Measurements from ENCODE around the gene MACROD2.

MACROD2 gene

DNA sequence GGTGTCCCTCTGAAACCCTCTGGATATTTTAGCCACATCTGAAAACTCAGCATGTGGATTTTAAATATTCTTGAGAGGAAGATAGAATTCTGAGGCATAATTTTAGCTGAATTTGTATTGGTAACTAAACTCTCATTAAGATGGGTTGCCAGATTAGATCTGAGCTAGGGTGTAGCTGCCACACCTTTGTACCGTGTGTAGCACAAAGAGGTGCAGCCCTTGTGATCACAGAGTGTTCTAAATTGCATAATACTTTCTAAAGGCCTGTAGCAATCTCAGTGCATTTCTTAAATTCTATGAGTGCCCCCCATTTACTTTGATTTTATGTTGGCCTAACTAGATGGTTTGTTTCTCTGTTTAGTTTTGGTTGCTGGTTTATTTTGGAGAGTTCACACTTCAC is 289.1 kb downstream of the MACROD2 start:
- DNase-seq, result no peak

DNA sequence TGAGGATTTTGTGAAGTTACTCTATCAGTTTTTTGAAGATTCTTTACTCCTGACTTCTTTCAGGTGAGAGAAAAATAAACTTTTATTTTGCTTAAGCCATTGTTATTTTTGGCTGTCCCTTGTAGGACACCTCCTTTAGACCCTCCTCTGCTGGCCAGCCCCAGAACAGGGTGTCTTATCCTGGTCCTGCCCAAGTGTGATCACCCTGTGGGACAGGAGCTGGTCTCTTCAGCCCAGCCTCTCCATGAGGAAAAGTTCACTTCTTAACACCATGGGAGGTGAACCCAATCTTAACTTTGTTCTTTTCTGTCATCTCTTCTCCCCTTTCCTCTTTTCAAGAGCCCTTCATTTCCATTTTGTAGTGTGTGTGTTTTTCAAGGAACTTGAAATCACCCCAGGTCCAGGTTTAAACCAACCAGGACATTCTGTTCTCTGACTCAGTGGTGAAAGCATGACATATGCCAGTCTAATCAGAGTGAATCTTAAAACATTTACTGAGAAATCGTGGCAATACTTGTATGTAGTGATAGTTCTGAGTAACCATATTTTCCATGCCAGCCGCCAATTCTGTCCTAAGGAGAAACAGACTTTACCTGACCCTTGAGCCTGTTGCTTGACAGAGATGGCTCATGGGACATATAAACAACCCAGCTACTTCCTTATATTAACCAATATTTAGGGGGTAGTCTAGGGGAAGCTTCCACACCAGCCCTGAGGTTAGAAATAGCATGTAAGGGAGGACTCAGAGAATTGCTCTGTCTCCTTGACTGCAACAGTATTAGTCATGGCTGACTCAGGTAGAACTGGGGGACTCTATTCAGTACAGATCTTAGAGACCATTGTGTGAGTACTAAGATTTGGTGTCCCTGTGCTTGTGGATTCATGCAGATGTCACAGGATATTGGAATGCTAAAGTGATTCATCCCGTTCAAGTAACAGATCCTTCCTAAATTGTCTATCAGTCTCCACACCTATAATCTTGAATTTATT is 293.3 kb downstream of the MACROD2 start:
- no peak for DNase-seq

DNA sequence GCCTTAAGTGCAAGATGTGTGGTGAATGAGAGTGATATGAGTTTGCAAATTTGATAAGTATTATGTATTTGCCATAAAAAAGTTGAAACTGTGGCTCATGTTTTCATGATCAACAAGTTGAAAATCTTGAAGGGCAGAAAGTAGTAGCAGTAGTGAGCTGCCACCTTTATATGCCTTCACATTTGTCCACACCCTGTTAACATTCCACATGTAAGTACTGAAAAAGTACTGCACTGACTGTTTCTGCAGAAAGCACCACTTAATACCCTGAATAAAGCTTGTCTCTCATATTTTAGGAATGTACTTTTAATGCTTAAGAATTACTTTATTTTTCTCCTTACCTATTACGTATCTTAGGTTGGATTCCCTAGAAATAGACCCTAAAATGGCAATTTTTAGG is 296.2 kb downstream of the MACROD2 start:
- no peak for DNase-seq

DNA sequence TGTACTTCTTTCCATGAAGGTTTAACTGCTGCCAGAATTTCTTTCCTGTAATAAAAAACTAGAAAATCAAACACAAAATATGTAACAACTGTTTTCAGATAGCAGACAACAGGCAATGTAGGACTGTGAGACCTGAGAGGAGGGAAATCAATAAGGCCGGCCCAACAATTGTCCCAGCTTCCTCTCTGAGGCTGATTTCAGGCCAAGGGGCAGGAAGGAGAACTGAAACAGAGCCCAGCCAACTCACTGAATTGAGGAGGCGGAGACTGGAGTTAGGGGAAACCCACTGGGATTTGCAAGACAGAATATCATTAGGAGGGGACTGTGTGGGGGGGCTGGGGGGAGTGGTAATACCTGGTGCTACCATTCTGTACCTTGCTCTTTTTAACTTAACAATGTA is 299.9 kb downstream of the MACROD2 start:
- DNase-seq, result no peak

DNA sequence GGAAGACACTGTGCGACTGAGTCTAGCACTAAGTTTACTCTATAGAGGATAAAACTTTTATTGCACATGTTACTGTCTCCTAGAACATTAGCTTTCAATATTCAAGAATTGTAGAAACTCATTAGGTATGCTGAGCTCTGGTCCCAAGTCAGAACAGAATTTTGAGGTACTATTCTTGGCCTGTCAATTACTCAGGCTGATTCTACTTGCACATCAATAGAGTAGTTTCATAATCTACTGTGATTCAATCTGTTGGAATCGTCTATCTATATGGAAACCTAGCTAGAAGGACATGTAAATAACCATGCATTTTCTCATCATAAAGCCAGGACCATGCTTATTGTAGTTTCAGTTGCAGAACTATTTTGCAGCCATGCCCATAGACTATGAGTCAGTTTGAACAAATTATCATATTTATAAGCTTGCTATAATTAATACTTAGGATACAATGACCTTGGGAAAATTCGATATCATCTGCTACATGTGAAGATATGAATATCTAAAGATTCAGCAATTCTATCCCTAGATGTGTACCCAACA is 300.5 kb downstream of the MACROD2 start:
- no peak for DNase-seq

DNA sequence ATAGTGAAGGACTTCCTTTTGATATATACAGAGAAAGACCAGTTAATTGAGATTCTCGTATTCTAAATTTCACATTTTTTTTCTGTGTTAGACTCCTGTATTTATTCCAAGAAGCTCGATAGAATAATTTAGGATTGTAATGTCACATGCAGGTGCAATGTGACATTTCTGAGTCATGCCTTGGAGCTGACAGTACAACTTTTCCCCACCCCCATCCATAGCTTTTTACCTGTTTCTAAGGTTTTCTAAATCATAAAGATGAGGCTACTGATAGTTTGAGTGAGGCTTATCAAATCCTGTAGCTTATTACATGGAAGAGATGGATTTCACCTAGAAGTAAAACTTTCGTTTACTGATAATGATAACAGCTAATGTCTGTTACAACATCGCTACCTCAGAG is 304.5 kb downstream of the MACROD2 start:
- DNase-seq, result no peak

DNA sequence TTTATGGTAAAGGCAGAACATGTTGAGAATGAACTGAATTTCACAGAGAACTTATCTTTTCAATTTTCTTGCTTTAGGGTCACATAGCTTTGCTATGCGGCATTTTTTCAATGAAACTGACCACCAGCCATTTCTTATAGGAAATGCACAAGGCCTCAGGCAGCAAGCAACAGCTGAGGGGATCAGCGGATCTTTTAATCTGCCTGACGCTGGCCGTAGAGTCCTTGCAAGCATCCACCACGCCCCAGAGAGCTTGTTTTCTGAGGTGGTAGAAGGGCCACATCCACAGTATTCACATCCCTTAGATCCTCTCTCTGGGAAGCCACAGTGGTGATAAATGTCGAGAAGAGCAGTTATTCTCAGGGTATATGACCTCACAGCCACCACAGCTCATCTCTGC is 307.8 kb downstream of the MACROD2 start:
- no peak for DNase-seq

DNA sequence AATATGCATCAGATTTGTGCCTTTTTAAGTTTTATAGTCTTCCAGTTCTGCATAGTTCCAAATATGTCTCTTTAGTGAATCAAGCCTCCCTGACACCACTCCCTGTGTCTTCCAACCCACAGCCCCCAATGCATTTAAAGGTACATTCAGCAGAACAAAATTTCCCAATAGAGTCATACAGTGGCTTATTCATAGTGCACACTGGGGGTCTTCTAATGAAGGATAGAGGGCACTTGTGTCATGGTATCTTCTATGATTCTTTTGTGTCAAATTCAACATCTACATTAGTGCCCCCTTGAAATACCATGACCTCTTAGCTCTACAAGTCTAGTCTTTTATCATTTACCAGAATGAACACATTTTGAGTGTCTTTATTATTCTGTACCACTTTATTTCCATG is 308.3 kb downstream of the MACROD2 start:
- DNase-seq, result no peak

DNA sequence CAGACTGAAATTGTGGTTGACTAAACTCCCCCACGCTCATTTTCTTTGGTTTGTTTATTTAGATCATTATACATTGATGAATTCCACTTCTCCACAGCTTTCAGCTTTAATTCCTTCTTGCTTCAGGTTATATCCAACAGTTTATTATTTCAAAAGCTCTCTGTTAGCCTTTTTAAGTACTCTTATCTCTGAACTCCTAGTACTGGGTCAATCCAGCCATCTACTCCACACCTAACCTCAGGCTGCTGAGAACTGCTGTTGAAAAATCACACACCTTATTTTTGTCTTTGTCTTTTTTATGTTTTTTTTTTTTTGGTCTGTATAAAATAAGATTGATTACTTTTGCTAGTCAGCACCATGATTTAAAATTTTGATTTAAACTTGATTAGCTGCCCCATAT is 309.2 kb downstream of the MACROD2 start:
- no peak for DNase-seq

DNA sequence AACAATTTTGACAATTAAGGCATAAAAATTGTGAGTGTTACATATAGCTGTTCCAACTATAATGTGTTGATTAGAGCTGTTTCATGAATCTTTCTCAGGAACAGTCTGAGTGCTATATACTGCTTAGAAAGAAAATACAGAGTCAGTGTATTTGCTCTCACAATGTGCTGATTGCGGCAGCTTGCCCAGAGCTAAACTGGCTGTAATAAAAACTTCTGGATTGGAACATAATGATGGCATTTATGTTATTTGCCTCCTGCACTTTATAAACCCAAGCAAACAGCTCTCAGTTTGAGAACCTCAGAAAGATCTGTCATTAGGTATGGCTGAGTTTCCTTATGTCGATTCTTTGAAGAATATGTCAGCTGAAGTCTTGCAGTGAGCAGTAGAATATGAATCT is 312.6 kb downstream of the MACROD2 start:
- DNase-seq, result no peak

DNA sequence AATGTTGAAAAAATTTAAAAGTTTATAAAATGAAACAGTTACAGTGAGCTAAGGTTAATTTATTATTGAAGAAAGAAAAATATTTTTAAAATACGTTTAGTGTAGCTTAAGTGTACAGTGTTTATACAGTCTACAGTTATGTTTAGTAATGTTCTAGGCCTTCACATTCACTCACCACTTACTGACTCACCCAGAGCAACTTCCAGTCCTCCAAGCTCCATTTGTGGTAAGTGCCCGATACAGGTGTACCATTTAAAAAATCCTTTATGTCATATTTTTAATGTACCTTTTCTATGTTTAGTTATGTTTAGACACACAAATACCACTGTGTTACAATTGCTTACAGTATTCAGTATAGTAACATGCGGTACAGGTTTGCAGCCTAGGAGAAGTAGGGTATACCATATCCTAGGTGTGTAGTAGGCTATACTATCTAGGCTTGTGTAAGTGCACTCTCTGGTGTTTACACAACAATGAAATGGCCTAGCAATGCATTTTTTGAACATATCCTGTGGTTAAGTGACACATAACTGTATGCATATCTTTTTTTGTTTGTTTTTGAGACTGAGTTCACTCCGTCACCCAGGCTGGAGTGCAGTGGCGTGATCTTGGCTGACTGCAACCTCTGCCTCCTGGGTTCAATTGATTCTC is 315.8 kb downstream of the MACROD2 start:
- DNase-seq, result no peak

DNA sequence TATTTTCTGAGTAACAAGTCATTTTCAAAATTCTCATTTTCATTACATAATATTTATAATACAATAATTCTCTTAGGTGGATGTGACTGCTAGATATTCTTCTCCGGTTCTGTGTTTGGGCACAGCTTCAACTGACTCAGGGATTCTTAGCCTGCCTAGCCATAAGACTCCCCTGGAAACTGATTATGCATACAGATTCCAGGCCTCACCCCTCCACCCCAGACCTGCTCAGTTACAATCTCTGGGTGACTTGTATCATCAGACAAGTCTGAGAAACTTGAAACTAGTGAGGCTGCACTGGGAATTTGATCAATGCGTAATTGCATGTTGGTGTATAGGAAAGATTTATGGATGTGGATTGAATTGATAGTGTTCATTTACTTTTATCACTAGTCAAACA is 316.7 kb downstream of the MACROD2 start:
- DNase-seq, result no peak

DNA sequence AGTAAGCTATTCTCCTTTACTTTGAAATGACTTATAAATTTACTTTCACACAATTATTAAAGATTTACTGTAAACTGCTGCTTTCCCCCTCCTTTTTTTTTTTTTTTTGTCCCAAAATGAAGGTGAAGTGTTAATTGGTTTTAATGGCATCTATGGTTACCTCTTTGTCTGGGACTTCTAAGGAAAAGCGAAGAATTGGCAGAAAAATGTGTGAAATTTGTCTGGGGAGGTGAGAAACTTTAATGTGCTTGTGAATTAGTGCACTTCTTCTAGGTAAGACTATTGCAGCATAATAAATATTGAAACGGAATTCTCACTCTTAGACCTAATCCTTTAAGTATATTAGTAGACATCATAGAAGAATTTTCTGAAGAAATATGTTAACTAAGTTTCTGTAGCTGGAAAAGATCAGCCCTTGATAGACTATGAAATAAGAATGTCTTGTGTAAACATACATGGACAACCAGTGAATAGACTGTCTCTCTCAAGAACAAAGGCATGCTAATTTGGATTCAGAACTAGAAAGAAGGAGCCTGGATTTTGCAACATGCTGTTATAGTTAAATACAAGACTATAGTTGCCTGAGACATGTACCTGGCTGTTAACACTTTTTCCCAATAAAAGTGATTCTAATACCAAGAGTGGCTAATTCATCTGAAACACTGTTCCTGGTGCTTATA is 318.2 kb downstream of the MACROD2 start:
- DNase-seq, result no peak

DNA sequence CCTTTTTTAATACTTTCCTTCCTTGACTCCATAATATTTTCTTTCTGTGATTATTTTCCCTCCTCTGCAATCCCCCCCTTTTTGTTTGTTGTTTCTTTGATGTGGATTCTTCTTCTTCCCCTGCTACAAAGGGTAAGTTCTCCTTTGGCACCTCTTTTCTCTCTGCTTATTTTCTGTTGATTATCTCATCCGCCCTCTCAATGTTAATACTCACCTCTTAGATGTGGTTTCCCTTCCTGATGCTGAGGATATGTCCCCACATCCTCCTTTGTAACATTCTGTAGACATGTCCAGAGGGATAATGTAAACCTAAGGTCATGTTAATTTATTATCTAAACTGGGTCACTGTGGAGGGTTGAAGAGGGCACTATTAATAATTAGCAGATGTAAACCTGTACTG is 324.4 kb downstream of the MACROD2 start:
- no peak for DNase-seq

DNA sequence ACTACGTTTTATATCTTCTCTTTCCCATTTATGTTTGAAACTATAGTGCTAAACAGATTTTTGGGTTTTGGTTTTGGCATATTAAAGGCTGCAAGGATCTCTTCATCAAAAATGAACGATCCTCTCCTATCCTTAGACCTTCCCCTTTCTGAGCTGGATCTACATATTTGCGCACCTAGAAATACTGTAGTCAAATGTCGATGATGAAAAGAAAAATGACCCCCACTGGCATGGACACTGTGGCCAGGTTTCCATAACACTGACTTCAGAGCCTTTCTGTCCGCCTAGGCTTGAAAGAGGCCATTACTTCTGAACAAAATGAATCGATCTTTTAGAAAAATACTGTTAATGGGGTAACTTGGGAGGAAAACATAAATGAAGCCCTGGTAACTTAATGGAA is 336.3 kb downstream of the MACROD2 start:
- DNase-seq, result no peak

DNA sequence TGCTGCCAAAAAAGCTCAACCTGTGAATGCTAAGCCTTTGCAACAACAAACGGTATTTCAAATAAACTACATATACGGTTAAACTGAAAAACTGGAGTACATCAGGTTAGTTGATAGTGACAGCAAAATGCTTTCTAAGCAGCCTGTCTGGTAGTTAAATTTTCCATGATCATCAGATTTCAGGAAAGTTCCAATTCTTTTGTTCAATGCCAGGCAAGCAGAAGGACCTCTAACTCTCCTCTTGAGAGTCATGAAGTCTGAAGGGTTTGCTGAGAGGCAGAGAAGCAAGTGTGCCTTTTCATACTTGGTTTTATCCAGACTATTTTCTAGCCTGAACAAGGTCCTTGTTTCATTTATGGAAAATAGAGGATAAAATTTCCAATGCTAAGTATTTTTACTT is 337.6 kb downstream of the MACROD2 start:
- DNase-seq, result no peak

DNA sequence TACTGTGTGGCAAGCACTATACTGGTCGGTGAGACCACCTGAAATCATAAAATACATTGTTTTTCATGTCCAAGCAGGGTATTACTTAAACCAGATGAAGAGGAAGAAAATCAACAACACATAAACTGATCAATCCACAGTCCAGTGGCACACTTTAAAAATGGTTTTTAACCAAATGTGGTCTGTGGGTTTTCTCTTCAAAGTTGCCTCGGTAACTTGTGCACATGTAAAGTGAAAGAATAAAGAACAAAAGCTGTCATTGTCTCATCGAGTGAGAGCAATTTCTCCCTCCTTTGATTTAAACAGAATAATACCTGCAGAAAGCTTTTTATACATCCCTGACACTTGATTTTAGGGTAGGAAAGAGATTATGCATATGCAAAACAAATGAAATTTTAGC is 338.4 kb downstream of the MACROD2 start:
- DNase-seq, result no peak

DNA sequence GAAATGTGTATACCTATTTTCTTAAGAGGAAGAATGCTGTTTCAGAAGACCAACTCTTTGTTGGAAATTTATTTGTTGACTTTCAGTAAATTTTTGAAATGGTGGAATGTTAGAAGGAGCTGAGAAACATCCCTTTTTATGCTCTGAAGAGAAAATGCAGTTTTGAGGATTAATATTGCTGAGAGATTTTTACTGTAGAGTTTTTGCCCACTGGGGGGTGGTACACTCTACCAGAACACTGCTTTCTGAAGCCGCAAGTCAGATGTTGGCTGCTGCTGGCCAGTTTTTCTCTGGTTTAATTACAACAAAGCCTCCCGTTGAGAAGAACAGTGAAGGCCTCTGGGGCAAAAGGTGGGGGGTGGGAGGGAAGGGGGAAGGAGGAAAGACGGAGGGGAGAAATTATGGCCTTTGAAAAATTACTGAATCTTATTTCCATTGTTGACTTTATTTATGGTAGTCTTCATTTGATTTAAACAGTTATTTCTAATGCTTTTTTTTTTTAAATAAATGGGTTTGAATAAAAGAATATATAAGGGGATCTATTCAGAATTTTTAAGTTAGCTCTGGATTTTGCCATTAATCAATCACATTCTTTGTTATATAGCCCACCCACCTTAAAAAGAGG is 339.1 kb downstream of the MACROD2 start:
- no peak for DNase-seq

DNA sequence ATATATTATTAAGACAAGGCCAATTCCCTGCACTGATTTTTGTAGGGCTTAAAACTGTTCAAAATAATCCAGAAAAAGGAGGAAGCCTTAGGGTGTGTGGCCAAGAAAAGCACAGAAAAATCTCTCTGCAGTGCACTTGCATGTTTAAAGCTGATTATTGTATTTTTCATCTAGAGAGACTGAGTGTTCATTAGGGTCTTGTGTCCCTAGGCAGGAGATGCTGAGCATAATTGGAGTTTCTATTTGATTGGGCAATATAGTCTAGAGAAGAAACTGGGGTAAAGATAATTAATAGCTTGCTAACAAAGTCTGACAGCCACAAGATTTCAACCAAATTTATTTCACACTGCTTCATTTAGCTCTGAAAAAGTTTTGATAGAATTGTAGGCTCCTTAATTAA is 339.7 kb downstream of the MACROD2 start:
- DNase-seq, result no peak

DNA sequence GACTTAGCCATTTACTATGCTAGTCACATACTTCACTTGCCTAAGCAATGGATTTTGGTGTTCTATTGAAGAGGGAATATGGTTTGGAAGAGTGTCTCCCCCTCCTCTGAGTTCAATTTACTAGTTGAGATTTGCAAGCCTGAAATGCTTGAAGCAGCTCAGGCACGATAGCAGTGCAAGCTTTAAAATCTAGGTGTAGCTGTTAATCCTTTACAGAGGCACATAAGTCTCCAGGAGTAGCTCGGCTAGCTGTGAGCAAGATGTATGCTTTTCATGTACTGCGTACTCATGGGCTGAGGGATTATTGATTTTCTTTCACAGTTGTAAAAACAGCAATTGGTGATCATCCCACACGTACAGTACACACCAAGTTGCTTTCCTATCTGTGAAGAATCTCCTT is 341.4 kb downstream of the MACROD2 start:
- no peak for DNase-seq

DNA sequence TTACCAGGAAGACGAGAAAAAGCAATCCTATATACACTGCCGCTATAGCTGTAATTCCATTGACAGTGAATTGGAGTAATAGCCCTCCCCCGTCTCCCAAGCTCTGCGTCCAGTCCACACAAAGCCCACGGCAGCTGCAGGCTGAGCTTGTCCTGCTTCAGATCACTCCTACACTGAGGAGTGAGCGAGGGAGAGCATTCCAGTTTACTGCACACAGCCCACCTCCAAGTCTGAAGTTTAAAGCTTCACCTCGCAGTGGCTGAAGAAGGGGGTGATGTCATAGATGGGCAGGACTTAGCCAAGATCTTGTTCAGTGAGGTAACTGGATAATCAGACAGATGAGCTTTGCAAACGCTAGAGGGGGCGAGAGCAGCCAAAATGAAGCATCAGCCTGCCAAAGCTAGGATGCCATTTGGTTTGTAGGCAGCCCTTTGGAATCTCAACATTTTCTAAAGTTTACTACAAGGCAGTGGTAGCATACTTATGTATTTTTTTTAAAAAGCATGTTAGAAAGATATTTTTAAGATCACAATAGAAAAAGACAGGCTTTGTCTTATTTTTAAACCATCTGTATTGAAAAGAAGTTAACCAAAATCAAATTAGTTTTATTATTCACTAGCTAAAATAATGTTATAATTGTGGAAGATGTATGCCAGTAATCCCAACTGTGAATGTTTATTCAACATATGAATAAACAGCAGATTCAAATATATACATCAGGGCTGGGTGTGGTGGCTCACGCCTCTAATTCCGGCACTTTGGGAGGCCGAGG is 342.3 kb downstream of the MACROD2 start, which contains the start of gene FLRT3:
FLRT3 (minus strand) TSS at position 213 of the 772 bp plus-strand sequence. CDS start 10,106 bp downstream, outside the sequence.
- DNase-seq, result peak in 1 of 2 experiments; percentile 4

DNA sequence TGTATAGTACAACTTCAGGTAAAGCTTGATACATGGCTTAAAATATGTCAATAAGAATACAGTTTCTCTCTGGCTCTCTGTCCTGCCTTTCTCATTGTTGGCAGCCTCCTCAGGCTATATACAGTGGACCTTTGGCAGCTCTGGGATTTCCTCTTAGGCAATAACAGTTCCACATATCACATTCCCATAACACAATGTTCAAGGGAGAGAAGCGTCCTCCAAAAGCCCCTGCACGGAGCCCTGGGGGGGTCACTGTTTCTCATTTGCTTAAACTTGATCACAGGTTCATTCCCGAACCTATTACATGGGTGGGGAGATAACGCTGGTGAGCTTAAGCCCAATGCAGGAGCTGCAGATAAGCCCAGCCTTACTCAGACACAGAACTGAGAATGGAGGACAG is 346.5 kb downstream of the MACROD2 start:
- DNase-seq, result no peak
